Fibroblast of the aortic adventitia (primary cell): Measurements from ENCODE around the gene PDPN. TPM values are rescaled to one million over a fixed set of nuclear protein-coding genes. Genes with fewer than 3 reads are reported as not detected.

Experiments used
- DNase-seq: peaks from one replicate; pipeline ENCODE4 v3.0.0-alpha.2; 2010; ENCODE audit warnings: low read depth
- H3K4me3 ChIP-seq: 2 replicates; pipeline ENCODE4 v1.5.1; 2011; ENCODE audit warnings: low read depth, mild to moderate bottlenecking, control low read depth, low read length, moderate library complexity
- CTCF ChIP-seq: IDR thresholded peaks from 2 replicates; pipeline ENCODE4 v1.5.1; 2011; ENCODE audit warnings: mild to moderate bottlenecking, low read length, control low read depth, inconsistent platforms; ENCODE audit not compliant: insufficient read depth
- total RNA-seq: library from RNA; depleted of rRNA; stranded (reverse); fragments of >200 nt; gene quantifications from 2 replicates; pipeline ENCODE4 v1.2.3, GENCODE V29; 2012; ENCODE audit warnings: low replicate concordance

The PDPN gene
- total RNA-seq, 1 donor = 2.0 TPM

GRCh38 chr1:13605159-13605558 is 21.5 kb downstream of the PDPN start:
- TF ChIP-seq CTCF = no peak
- DNase-seq = peak; percentile 45
- no peak overlapping the region for H3K4me3 ChIP-seq

GRCh38 chr1:13607002-13607401 is 23.4 kb downstream of the PDPN start:
- H3K4me3 ChIP-seq = no peak overlapping the region
- no peak for DNase-seq
- TF ChIP-seq CTCF = no peak

- no peak overlapping the region for H3K4me3 ChIP-seq
- DNase-seq = no peak
- TF ChIP-seq CTCF = no peak
Observed at GRCh38 chr1:13616234-13616633, 32.6 kb downstream of the PDPN start.

GRCh38 chr1:13617108-13617507 is 33.5 kb downstream of the PDPN start:
- no peak overlapping the region for H3K4me3 ChIP-seq
- DNase-seq = no peak
- no peak for TF ChIP-seq CTCF

- no peak for DNase-seq
- TF ChIP-seq CTCF = no peak
Observed at GRCh38 chr1:13617773-13618172, 34.1 kb downstream of the PDPN start.

GRCh38 chr1:13618483-13618882 is 34.9 kb downstream of the PDPN start:
- no peak for DNase-seq
- H3K4me3 ChIP-seq = no peak overlapping the region
- TF ChIP-seq CTCF = no peak

More at GRCh38 chr1:13617773-13618172, 34.1 kb downstream of the PDPN start:
- no peak overlapping the region for H3K4me3 ChIP-seq

GRCh38 chr1:13619909-13620308 is 36.3 kb downstream of the PDPN start:
- no peak for TF ChIP-seq CTCF
- DNase-seq = no peak
- no peak overlapping the region for H3K4me3 ChIP-seq
